Type B pancreatic cell (in vitro differentiated cells): ENCODE results near the gene RTTN. TPM values are rescaled to one million over a fixed set of nuclear protein-coding genes. Genes with fewer than 3 reads are reported as not detected.

ENCODE experiments used
- DNase-seq: peaks from one replicate; pipeline ENCODE4 v3.0.0; 2021; ENCODE audit warnings: mixed read lengths; ENCODE audit not compliant: unreplicated experiment; ENCODE audit errors: extremely low spot score
- H3K27ac Mint-ChIP-seq: 2 replicates; pipeline ENCODE4 v1.8.0; 2021; ENCODE audit warnings: mild to moderate bottlenecking, mixed read lengths
- H3K27me3 Mint-ChIP-seq: 2 replicates; pipeline ENCODE4 v1.8.0; 2021; ENCODE audit warnings: mixed read lengths
- H3K36me3 Mint-ChIP-seq: 2 replicates; pipeline ENCODE4 v1.8.0; 2021; ENCODE audit warnings: mixed read lengths
- H3K4me1 Mint-ChIP-seq: one replicate; pipeline ENCODE4 v1.8.0; 2021; ENCODE audit warnings: mixed read lengths; ENCODE audit not compliant: unreplicated experiment
- H3K4me3 Mint-ChIP-seq: 2 replicates; pipeline ENCODE4 v1.8.0; 2021; ENCODE audit warnings: mild to moderate bottlenecking, mixed read lengths
- H3K9me3 Mint-ChIP-seq: 2 replicates; pipeline ENCODE4 v1.8.0; 2021; ENCODE audit warnings: mixed read lengths
- total RNA-seq: library from RNA; stranded (reverse); gene quantifications from 2 replicates; pipeline ENCODE4 v1.2.1, GENCODE V29; 2021; ENCODE audit warnings: low replicate concordance
- TF ChIP-seq, protein P1 (sequence below): fragments of 200-600 bp; sonication (generic); conservative IDR thresholded peaks from 2 replicates; pipeline ENCODE4 v1.5.0; 2021; ENCODE audit warnings: antibody characterized with exemption, mild to moderate bottlenecking

The RTTN gene
- total RNA-seq, 1 donor from 2014 or later: 29.3 TPM

DNA sequence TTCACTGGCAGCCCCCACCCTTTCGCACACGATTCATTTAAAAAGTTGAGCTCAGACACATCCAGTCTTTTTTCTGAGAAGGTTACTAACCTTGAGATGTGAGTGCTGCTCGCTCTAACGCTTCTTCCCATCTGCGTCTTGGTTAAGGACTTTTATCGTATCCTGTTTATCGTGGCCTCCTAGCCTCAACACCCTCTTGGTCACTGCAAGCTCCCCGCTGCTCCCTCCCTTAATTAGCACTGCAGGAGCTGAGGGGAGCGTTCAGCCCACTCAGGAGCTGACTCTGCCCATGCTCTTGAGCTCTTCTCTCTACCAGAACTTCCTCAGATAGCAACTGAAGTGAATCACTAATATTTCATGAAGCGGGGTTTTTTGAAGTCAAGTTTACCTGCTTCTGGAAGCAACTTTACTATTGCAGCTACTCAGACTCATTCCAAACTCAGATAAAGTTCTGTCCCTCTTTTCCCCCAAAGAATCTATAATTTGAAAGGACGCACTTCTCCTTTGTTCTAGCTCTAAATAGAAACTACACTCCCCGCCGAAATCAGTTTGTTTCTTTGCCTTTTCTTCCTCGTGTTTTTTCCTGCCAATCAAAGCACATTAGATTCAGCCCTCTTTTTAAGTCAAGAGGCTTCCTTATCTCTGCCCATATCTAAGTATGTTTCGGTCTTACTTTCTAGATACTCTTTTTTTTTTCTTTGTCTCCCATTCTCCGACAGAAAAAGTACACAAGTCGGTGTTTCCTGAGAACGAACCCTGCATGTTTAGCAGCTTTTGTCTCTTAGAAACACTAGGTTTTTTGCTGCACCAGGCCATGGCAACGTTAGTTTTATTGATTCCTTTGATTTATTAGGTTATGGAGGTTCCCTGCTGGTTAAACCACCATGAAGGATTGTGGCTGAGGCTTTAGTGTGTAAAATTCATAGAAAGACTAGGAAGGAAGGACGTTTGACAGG is 248.5 kb downstream of the RTTN start:
- Mint-ChIP-seq H3K4me3 (no peak overlapping the region), H3K4me1 (no peaks in the 10 kb centered on the region), H3K27me3 (peaks cover 5% of the 10 kb centered on the region)

DNA sequence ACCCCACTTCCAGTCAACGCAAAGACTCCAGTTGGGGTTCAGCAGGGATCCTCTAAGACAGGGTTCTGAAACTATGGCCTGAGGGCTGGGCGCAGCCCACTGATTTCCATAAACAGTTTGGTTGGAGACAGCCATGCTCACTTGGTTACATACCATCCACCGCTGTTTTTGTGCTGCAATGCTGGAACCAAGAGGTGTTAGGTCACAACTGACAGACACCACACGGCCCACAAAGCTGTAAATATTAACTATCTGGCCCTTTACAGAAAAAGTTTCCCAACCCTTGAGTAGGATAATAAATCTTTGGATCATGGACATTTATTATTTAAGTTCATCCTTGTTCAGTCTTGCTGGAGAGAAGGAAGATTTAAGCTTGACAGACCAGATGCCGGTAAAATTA is 249.4 kb downstream of the RTTN start:
- H3K27ac Mint-ChIP-seq: no peak overlapping the region
- H3K4me1 Mint-ChIP-seq: no peaks in the 10 kb centered on the region
- no peak overlapping the region for H3K4me3 Mint-ChIP-seq
- TF ChIP-seq, protein P1, sequence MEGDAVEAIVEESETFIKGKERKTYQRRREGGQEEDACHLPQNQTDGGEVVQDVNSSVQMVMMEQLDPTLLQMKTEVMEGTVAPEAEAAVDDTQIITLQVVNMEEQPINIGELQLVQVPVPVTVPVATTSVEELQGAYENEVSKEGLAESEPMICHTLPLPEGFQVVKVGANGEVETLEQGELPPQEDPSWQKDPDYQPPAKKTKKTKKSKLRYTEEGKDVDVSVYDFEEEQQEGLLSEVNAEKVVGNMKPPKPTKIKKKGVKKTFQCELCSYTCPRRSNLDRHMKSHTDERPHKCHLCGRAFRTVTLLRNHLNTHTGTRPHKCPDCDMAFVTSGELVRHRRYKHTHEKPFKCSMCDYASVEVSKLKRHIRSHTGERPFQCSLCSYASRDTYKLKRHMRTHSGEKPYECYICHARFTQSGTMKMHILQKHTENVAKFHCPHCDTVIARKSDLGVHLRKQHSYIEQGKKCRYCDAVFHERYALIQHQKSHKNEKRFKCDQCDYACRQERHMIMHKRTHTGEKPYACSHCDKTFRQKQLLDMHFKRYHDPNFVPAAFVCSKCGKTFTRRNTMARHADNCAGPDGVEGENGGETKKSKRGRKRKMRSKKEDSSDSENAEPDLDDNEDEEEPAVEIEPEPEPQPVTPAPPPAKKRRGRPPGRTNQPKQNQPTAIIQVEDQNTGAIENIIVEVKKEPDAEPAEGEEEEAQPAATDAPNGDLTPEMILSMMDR: no peak
- no peaks in the 10 kb centered on the region for H3K36me3 Mint-ChIP-seq
- no peak for DNase-seq
- H3K27me3 Mint-ChIP-seq: peaks cover 5% of the 10 kb centered on the region
- peaks cover 4% of the 10 kb centered on the region for H3K9me3 Mint-ChIP-seq

More for the DNA sequence above, 248.5 kb downstream of the RTTN start:
- DNase-seq: no peak
- TF ChIP-seq, protein P1: no peak
- no peaks in the 10 kb centered on the region for H3K9me3 Mint-ChIP-seq
- H3K27ac Mint-ChIP-seq: no peak overlapping the region
- no peaks in the 10 kb centered on the region for H3K36me3 Mint-ChIP-seq

DNA sequence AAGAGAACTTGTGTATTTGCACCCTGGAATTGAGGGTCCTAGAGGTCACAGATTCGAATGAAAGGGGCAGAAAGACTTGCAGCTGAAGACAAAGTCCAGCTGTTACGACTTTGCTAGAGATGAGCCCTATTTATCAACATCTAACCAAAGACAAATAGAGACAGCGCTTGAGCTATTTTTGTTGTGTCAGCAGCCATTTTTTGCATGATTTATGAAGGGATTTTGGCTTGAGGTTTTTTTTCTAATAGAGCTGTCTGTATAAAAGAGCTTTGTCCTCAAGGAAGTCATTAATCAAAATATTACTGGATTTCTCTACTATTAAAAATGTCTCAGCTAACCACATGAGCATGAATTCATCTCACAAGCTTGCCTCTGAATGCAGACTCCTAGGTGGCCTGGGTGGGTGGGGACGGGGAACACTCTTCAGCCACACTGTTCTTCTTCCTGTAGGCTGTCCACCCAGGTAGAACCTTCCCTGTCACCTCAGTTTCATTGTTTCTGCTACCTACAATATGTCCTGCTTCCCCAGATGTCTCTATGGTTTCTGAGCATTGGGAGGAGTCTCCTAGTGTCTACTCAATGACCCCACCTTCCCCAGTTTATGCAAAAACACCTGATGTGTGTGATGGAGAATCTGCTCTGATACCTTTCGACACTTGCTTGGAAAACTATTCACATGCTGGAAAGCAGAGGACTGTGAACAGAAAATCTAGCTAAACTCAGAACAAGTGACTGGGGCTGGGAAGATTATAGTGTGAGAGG is 250.6 kb downstream of the RTTN start:
- H3K4me3 Mint-ChIP-seq: no peak overlapping the region
- H3K27me3 Mint-ChIP-seq: peaks cover 5% of the 10 kb centered on the region
- no peak for DNase-seq
- peaks cover 4% of the 10 kb centered on the region for H3K9me3 Mint-ChIP-seq
- TF ChIP-seq, protein P1: no peak
- H3K27ac Mint-ChIP-seq: no peak overlapping the region
- no peaks in the 10 kb centered on the region for H3K36me3 Mint-ChIP-seq
- H3K4me1 Mint-ChIP-seq: no peaks in the 10 kb centered on the region

DNA sequence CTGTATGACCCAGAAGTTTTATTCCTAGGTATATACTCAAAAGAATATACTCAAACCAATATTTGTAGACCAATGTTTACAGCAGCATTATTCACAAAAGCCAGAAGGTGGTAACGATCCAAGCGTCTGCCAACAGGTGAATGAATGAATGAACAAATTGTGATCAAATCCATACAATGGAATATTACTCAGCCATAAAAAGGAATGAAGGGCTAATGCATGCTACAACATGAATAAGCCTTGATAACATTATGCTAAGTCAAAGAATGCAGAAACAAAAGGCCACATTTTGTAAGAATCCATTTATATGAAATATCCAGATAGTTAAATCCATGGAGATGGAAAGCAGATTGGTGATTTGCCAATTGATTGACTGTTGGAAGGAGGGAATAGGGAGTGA is 252.3 kb downstream of the RTTN start:
- Mint-ChIP-seq H3K9me3 (peaks cover 4% of the 10 kb centered on the region), H3K27me3 (peaks cover 5% of the 10 kb centered on the region), H3K36me3 (no peaks in the 10 kb centered on the region), H3K27ac (no peak overlapping the region), H3K4me1 (no peaks in the 10 kb centered on the region), H3K4me3 (no peak overlapping the region)
- DNase-seq: no peak
- TF ChIP-seq, protein P1: no peak

Other genes with a start within 250 kb of the RTTN start
- gene SOCS6, start 83.4 kb upstream of the RTTN start, total RNA-seq: 30.2 and 52.8 TPM in 2 replicates